GM18505 (cell line): ENCODE results near the gene CACNA1H.
"Not testable (repeated sequence)": the region's sequence is repeated elsewhere in the genome, so short reads cannot be mapped to it uniquely, and the experiment has no call there.

Source experiments
- ATAC-seq: cut with Tn5 transposase; IDR thresholded peaks from one replicate; pipeline ENCODE4 v1.9.1; 2021; ENCODE audit not compliant: unreplicated experiment
- POLR2A ChIP-seq: IDR thresholded peaks from 4 replicates; pipeline ENCODE4 v1.6.1; 2011; ENCODE audit warnings: borderline replicate concordance; ENCODE audit not compliant: insufficient read depth, insufficient read length; ENCODE audit errors: extremely low read depth

CACNA1H gene

DNA sequence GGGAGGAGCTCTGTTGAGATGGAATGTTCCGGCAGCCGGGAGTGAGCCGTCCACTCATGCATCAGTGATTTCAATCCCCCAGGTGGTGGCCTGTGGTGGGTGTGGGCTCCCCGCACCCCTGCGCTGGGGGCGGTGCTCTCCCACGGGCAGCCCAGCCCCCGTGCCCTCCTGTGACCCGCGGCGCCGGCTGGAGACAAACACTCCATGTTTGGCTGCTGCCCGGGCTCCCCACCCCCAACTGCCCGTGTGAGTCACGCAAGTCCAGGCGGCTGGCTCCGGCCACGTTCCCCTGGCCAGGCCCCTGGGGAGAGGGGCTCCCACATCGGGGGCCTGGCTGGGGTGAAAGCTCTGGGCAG is 29.4 kb downstream of the CACNA1H start:
- no peak for ATAC-seq
- TF ChIP-seq POLR2A, result no peak

DNA sequence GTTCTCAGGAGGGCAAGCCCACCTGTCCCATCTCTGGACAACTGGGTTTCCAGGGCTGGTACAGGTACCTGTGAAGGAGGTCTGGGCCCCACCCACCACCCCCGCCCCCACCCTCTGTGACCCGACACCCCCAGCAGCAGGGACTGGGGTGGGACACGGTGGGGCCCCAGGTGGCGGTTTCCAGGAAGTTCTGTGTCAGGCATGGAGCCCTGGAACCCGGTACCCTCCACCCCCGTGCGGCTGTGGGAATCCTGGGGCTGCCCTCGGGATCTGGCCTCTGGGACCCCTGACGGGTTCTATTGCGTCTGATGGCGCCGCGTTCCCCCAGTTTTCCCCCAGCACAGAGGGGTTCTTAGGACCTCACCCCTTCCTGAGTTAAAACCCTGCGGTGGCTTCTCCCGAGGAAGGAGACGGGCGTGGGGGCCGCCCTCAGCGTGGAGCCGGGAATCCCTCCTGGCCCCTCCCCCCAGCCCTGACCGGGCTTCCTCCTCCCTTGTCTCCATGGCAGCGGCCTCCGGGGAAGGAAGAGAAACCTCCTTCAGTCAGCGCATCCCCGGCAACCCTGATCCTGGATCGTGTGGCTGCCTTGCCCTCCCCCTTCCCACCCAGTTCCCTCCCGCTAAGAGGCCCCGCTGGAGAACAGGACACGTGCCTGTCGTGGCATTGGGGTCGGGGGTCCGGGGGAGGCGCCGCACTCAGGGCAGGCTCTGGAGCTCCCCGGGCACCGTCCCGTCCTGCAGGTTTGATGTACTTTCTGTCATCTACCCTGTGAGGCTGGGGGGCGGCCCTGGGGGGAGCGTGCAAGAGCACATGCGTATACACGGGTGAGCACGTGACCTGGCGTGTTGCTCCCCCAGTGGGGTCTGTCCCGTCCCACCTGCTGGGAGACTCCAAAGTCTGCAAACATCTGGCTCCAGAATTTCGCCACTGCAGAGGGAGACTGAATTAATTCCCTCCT is 30.3 kb downstream of the CACNA1H start:
- no peak for TF ChIP-seq POLR2A
- ATAC-seq, result no peak

DNA sequence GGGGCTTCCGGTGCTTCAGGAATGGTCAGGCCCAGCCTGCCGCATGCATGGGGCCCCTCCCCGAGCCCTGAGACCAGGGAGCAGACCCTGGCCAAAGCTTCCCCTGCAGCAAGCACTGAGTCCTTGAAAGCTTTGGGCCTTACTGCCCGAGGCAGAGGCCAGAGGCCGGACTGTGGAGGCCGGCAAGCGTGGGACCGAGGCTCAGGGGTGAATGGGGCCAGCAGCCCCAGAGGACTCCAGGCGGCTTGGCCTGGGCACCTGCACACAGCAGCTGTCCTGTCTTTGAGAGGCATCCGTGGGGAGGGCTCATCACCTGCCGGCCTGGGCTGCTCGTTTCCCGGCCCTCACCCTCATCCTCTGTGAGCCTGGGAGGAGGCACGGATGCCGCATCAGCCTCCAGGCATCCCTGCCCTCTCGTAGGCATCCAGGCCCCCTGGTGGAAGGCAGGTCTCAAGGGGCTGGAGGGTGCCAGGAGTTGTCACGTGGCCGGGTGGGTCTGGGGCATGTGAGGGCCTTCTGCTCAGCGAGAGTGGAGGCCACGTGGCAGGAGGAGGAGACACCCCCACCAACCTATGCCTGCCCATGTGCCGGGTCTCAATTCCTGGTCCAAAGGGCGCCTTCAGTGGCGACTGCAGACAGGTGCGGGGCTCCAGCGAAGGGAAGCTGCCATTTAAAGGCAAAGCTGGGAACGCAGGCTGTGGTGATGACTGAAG is 31.4 kb downstream of the CACNA1H start:
- no peak for ATAC-seq
- TF ChIP-seq POLR2A, result no peak

DNA sequence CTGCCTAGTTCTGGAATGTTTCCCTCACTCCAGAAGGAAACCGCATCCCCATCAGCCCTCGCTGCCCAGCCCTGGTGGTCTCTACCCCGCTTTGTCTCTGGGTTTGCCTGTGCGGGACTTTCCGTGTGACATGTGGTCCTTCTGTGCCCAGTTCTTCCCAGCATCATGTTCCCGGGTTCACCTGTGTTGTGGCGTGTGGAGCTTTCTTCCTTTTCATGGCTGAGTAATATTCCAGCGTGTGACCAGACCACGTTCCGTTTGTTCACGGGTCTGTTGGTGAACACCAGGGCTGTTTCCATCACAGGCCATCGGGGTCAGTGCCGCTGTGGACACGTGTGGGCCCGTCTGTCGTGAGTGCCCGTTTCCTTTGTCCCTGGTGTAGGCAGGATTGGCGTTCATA is 32.1 kb downstream of the CACNA1H start:
- ATAC-seq, result no peak
- TF ChIP-seq POLR2A, result no peak

DNA sequence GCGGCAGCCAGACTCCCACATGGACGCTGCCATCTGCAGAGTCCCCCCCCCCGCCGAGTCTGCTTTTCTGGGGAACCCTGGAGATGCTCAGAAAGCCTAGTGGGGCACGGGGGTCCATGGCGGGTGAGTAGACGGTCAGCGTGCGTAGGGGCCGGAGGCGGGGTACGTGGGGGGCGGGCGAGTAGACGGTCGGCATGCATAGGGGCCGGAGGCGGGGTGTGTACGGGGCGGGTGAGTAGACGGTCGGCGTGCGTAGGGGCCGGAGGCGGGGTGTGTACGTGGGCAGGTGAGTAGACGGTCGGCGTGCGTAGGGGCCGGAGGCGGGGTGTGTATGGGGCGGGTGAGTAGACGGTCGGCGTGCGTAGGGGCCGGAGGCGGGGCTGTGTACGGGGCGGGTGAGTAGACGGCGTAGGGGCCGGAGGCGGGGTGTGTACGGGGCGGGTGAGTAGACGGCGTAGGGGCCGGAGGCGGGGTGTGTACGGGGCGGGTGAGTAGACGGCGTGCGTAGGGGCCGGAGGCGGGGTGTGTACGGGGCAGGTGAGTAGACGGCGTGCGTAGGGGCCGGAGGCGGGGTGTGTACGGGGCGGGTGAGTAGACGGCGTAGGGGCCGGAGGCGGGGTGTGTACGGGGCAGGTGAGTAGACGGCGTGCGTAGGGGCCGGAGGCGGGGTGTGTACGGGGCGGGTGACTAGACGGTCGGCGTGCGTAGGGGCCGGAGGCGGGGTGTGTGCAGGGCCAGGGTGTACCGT is 32.7 kb downstream of the CACNA1H start:
- ATAC-seq, result not testable (repeated sequence)

DNA sequence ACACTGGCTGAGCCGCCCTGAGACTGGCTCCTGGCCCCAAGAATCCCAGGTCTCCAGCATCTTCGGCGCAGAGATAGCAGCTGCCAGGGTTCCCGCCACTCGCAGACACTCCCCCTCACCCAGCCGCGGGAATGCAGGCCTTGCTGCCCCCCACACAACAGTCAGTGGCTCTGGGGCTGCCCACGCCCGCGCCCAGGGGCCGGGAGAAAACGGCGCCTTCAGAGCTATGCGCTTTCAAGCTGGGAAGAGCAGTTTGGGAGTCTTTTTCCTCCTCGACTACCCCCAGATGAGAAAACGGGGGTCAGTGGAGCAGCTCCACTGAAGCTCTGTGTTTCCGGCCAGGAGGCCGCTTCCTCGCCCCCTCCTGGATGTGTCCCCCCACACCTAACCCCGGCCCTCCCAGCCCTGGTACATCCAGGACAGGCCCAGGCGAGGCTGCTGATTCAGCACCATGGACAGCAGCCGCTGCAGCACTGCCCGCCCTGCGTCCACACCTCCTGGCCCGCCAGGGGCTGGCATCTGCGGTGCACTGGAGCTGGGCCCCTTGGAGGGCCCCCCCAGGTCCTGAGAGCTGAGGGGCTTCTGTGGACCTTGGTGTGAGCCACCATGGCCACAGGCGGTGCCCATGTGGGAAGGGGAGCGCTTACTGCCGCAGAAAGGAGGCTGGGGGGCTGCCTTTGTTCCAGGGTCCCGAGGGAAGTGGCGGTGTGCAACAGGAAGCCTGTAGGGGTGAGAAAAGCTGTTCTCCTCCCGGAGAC is 35.7 kb downstream of the CACNA1H start:
- ATAC-seq, result no peak

DNA sequence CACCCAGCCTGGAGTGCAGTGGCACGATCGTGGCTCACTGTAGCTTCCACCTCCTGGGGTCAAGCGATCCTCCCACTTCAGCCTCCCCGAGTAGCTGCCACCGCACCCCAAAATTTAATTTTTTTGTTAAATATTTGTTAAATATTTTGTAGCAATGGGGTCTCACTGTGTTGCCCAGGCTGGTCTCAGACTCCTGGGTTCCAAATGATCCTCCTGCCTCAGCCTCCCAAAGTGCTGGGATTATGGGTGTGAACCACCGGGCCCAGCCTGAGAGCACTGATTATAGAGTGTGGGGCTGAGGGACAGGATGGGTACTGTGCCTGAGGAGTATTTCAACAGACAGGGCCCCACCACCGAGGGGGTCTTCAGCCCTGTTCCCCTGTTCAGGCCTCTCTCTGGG is 36.5 kb downstream of the CACNA1H start:
- no peak for TF ChIP-seq POLR2A
- ATAC-seq, result no peak

More for the DNA sequence above, 35.7 kb downstream of the CACNA1H start:
- no peak for TF ChIP-seq POLR2A

DNA sequence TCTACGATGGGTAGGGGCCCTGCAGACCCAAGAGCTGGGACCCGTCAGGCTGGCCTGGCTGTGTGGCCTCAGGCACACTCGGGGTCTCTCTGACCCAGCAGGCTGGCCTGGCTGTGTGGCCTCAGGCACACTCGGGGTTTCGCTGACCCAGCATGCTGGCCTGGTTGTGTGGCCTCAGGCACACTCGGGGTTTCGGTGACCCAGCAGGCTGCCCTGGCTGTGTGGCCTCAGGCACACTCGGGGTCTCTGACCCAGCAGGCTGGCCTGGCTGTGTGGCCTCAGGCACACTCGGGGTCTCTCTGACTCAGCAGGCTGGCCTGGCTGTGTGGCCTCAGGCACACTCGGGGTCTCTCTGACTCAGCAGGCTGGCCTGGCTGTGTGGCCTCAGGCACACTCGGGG is 37.9 kb downstream of the CACNA1H start:
- ATAC-seq, result not testable (repeated sequence)

DNA sequence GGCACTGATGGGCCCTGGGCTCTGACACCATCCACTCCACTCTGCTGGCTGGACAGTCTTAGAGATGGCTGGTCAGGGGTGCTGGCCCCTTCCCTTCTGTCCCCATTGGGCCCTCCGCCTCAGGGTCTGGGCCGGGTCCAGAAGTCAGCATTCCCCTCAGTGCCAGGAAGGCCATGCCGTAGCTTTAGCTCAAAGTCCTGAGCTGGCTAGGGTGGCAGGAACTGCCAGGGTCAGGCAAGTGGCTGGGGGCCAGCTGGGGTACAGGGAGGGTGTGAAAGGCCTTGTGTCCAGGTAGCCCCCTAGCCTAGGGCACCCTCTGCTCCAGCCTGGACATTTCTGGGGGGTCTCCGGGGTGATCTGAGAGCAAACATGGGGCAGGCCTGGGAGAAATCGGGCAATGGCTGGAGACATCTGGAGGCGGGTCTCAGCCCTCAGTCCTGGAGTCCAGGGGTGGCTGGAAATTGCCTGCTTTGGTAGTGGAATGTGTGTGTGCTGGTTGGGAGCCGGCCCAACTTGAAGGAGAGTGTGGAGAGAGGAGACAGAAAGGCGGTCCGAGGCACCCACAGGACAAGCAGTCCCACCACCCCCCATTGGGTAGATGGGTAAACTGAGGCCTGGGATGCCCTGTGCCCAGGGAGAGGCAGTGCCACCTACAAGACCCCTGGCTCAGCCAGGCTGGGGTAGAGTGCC is 39.6 kb downstream of the CACNA1H start:
- no peak for TF ChIP-seq POLR2A
- ATAC-seq, result no peak

DNA sequence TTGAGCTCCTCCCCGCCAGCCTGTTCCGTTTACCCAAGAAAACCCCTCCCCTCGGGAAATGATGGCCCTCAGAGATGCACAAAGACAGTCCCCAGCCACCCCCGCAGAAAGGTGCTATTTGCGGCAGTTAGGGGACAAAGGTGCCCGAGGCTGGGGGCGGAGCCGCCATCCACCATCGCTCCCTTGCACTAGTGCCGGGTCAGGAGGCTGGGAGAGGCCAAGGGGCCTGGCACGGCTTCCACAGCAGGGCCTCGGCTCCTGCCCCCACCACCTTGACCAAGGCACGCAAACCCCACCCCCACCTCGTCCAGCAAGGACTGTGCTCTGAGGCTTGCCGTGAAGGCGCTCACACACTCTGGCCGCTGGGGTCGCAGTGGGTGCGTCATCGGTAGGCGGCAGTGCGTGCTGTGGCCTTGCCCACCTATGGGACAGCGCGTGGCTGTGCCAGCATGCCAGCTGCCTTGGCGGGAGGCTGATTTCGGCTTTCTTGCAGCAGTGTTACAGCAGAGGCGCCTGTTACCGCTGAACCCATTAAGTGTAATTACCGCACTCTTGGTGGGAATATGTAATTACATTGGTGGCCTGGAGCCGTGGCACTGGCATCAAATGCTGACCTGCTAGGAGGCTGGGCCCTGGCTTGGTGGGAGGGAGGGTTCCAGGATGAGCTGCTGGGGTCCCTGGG is 40.4 kb downstream of the CACNA1H start:
- TF ChIP-seq POLR2A, result no peak
- no peak for ATAC-seq

DNA sequence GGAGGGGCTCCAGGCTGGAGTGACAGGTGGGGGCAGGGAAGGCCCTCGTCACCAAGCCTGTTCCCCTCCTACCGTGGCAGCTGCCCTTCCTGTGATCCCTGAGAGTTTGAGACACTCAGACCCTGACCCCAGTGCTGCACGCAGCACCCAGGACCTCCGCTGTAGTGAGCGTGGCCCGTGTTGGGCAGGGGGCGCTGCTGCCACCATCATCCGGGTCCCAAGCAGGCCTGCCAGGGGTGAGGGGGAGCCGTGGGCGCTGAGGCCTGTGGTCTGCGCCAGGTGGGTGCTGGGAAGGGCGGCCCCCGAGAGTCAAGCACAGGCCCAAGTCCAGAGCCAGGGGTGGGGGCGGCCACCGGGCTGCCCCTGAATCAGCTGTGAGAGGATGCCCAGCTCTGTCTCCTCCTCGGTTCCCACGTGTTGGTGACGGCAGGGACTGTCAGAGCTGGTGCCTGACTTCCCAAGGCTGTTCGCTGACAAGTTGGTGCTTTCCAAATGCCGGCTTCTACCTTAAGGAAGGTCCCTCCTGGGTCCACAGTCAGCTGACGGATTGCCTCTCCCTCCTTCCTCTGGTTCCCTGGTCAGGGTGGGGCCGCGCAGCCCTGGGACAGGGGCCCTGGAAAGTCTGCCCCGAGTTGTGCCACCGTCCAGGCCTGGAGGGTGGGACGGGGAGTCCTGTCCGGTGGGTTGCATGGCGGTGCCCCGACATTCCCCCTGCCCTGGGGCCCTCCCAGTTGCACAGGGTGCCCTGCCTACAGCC is 41.1 kb downstream of the CACNA1H start:
- ATAC-seq, result no peak
- TF ChIP-seq POLR2A, result no peak

DNA sequence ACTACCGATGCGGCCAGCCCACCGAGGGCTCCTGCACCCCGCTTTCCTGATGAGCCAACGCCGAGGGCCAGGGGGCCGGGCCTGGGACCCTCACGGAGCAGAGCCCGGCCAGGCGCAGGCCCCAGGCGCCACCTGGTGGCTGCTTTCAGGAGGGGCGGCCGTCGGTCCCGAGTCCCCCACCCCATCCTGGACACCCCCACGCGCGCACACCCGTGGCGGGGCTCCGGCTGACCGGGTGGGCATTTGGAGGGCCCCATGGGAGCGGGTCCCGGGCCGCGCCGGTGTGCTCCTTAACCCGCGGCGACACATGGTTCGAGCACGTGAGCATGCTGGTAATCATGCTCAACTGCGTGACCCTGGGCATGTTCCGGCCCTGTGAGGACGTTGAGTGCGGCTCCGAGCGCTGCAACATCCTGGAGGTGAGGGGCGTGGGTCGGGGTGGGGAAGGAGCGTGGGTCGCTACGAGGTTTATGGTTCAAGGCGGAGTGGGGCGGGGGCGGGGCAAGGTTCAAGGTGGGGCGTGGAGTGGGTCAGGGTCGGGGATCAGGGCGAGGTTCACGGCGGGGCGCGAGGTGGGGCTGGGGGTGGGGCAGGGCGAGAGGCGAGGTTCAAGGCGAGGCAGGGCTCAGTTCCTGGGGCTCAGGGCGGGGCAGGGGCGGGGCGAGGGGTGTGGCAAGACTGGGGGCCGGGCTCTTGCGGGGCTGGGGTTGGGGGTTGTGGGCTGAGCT is 41.9 kb downstream of the CACNA1H start:
- ATAC-seq, result no peak
- no peak for TF ChIP-seq POLR2A
